Ovary (tissue), 10 donors: ENCODE measurements around the gene ARHGEF12. TPM values are rescaled to one million over a fixed set of nuclear protein-coding genes. Genes with fewer than 3 reads are reported as not detected.
A peak's percentile ranks its signal among the peaks of the same experiment; 100 is the strongest.

ENCODE experiments used
- DNase-seq, 5 donors: peaks; one replicate each; pipeline ENCODE4 v3.0.0-alpha.2; 2019 to 2020
- H3K27ac ChIP-seq, 2 donors: fragments of 200-600 bp; one replicate each; pipeline versions ENCODE4 v1.5.1 to v1.8.0; 2019 to 2022
- H3K27me3 ChIP-seq: fragments of 200-600 bp; one replicate; pipeline ENCODE4 v1.8.0; 2022
- H3K36me3 ChIP-seq: fragments of 200-600 bp; sonication (generic); one replicate; pipeline ENCODE4 v1.5.1; 2019
- H3K4me1 ChIP-seq: one replicate; pipeline ENCODE4 v1.8.1; 2013; ENCODE audit warnings: mild to moderate bottlenecking, moderate library complexity; ENCODE audit not compliant: insufficient read depth
- H3K4me3 ChIP-seq: fragments of 200-600 bp; sonication (generic); one replicate; pipeline ENCODE4 v1.5.1; 2017
- H3K9me3 ChIP-seq, 2 donors: fragments of 200-600 bp in 1 of 2; sonication (generic) in 1 of 2; one replicate each; pipeline versions ENCODE4 v1.5.1 to v1.8.1; 2013 to 2019; ENCODE audit warnings: mild to moderate bottlenecking in 1 of 2, moderate library complexity in 1 of 2
- CTCF ChIP-seq, 3 donors: fragments of 450-650 bp in 2 of 3; fragments of 200-600 bp in 1 of 3; IDR thresholded peaks; one replicate each; pipeline versions ENCODE4 v1.5.1 to v1.8.0; 2016 to 2022; ENCODE audit warnings: antibody characterized with exemption in 3 of 3, mild to moderate bottlenecking in 1 of 3
- EP300 ChIP-seq: sonication (generic); formaldehyde crosslinking; IDR thresholded peaks from one replicate; pipeline ENCODE4 v1.6.1; 2017; ENCODE audit warnings: antibody characterized with exemption
- POLR2A ChIP-seq: fragments of 450-650 bp; IDR thresholded peaks from one replicate; pipeline ENCODE4 v1.6.1; 2017; ENCODE audit warnings: antibody characterized with exemption, mild to moderate bottlenecking, moderate library complexity
- WGBS, 3 donors: extraction: QIAGEN DNeasy Blood & Tissue Kit in 1 of 3; methylation state at CpG; one replicate each; pipeline versions ENCODE4 v1.1.5 to v1.1.7; 2013 to 2017; 5-methylcytosine and 5-hydroxymethylcytosine counted together
- intact Hi-C, 4 donors: fragments of 100-400 bp; cut with DNase I; formaldehyde crosslinking; loops; one replicate each; pipeline versions ENCODE4 v1.11.0 to v1.15.1; 2022 to 2023
- long read RNA-seq, 3 donors: library from polyadenylated mRNA in 2 of 3; unstranded in 2 of 3; transcript quantifications; one replicate each; pipeline ENCODE4 v2.0.0 and lab custom pipeline, GENCODE V29; 2021 to 2026
- polyA plus RNA-seq, 2 donors: library from polyadenylated mRNA; stranded (reverse); fragments of 200-250 nt in 1 of 2; fragments of 350-450 nt in 1 of 2; fragmentation: Illumina TruSeq in 1 of 2; extraction: RNeasy Lipid Tissue Mini Kit (QIAGEN cat#74804) in 1 of 2; gene quantifications; one replicate each; pipeline ENCODE4 v1.2.3, GENCODE V29; 2013 to 2014
- total RNA-seq, 7 donors: library from RNA; depleted of rRNA in 2 of 7; stranded (reverse); fragments of >200 nt in 2 of 7; fragmentation: NEBNext Ultra II Directional in 3 of 7; extraction: Animal tissue kit (Norgen Biotek cat#: 25700) in 3 of 7; gene quantifications; one replicate each; pipeline versions ENCODE4 v1.1.0 to v1.2.4, GENCODE V29; 2016 to 2023
- donor health status: DM: no; HTN: no; CAD: no; lungs with moderate emphysema.
- donor health status: DM: no; HTN: no; CAD: no.
- donor health status: Bipolar disorder and iron deficiency.
- donor health status: DM: yes; HTN: yes; CAD: no.
- donor health status: DM: no; HTN: no; CAD: no.
- donor health status: DM: yes; HTN: yes; CAD: no.

ARHGEF12 gene, protein sequence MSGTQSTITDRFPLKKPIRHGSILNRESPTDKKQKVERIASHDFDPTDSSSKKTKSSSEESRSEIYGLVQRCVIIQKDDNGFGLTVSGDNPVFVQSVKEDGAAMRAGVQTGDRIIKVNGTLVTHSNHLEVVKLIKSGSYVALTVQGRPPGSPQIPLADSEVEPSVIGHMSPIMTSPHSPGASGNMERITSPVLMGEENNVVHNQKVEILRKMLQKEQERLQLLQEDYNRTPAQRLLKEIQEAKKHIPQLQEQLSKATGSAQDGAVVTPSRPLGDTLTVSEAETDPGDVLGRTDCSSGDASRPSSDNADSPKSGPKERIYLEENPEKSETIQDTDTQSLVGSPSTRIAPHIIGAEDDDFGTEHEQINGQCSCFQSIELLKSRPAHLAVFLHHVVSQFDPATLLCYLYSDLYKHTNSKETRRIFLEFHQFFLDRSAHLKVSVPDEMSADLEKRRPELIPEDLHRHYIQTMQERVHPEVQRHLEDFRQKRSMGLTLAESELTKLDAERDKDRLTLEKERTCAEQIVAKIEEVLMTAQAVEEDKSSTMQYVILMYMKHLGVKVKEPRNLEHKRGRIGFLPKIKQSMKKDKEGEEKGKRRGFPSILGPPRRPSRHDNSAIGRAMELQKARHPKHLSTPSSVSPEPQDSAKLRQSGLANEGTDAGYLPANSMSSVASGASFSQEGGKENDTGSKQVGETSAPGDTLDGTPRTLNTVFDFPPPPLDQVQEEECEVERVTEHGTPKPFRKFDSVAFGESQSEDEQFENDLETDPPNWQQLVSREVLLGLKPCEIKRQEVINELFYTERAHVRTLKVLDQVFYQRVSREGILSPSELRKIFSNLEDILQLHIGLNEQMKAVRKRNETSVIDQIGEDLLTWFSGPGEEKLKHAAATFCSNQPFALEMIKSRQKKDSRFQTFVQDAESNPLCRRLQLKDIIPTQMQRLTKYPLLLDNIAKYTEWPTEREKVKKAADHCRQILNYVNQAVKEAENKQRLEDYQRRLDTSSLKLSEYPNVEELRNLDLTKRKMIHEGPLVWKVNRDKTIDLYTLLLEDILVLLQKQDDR (N-terminal part only)
- total RNA-seq: 10 to 100 TPM; 66.0 to 92.9 (median 81.6) TPM
- 10 to 100 TPM; 22.1 to 45.7 TPM for polyA plus RNA-seq
- long read RNA-seq, donor 1, partial matches to known transcripts: 6 of 13 reads
- long read RNA-seq, donor 1, other reads (novel, unspliced or antisense): 7 of 13 reads
- long read RNA-seq, donor 2, full-length matches to known transcripts: 2 of 2 reads
- long read RNA-seq, donor 2, partial matches to known transcripts: 0 of 2 reads
- long read RNA-seq, donor 2, other reads (novel, unspliced or antisense): 0 of 2 reads
- long read RNA-seq, donor 3, partial matches to known transcripts: 4 of 18 reads
- long read RNA-seq, donor 3, other reads (novel, unspliced or antisense): 14 of 18 reads

DNA sequence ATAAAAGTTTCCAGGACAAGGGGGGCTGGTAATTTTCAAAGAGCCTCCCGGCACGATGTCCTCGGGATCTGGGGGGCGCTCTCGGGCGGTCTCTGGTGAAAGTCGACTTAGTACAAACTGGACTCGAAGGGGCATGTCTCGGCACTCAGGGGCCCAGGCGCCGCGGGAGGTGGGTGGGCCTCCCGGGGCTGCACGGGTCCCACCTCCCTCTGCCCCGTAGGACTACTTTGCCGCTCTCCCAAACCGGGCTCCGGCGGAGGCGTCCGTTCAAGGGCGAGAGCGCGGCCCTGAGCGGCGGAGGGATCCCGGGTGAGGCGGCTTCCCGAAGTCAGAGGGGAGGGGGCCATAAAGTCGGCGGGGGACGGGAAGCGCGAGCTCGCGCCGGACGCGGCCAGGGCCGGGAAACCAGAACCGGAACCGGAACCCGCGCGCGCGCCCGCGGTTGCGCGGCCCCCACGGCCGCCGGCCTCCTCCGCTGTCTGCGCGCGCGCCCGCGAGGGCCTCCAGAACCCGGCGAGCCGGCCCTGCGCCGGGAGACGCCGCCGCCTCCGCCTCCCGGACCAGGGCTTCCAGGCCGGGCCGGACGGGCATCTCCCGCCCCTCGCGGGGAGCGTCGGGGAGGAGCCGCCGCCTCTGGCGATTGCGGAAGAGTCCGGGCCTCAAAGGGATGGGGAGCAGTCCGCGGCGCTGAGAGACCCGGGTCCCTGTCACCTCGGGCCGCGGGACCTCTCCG is at the start of gene ARHGEF12:
Gene ARHGEF12 (plus strand): TSS at position 506 of the 733 bp plus-strand sequence. CDS start 831 bp downstream, outside the sequence.
- intact Hi-C loops: loop anchor here in 3 of 4 donors (10.0 kb wide), 1 partner anchor 99 kb away; no protein-coding TSS in a partner anchor
- Histone ChIP-seq H3K36me3 (no peaks in the 10 kb centered on the region), H3K9me3 (no peaks in the 10 kb centered on the region), H3K4me3 (peak within 1 kb of the TSS; percentile 67), H3K27ac (peak within 1 kb of the TSS; percentile 93 to 95), H3K4me1 (peaks cover 5% of the 10 kb centered on the region), H3K27me3 (no peaks in the 10 kb centered on the region)
- WGBS, 3 donors: 0 to 1% (median 0%) methylated on average over 26 to 92 of the region's 92 CpGs
- peak; percentile 97 to 98 (median 98) for DNase-seq
- TF ChIP-seq POLR2A: peak; percentile 84
- peak; percentile 83 for TF ChIP-seq EP300
- peak in 1 of 3 donors; percentile 36 for TF ChIP-seq CTCF (IDR thresholded peaks at IDR 0.05)

DNA sequence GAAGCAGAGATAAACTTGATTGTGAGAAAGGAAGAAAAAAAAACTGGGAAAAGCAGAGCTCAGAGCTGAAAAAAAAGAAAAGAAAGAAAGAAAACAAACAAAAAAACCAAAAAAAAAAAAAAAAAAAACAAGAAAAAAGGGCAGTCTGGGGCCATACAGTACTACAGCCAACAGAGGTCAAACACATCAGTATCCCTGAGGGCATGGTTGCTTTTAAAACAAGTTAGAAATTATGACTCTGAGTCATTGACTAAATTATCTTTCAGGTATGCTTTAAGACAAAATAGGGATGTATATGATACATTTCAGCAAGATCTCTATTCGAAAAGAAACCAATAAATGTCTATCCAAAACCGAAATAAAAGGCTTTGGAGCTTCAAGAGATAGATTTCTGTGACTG is 48.2 kb upstream of the ARHGEF12 start:
- DNase-seq: no peak
- Histone ChIP-seq H3K9me3 (no peaks in the 10 kb centered on the region), H3K27me3 (no peaks in the 10 kb centered on the region), H3K4me3 (no peak overlapping the region), H3K36me3 (no peaks in the 10 kb centered on the region), H3K27ac (no peak overlapping the region), H3K4me1 (no peaks in the 10 kb centered on the region)
- intact Hi-C loops: no loop called here
- 91 to 97% (median 93%) methylated on average over 2 of the region's 2 CpGs for WGBS, 3 donors
- TF ChIP-seq POLR2A: no peak
- no peak for TF ChIP-seq CTCF (IDR thresholded peaks at IDR 0.05)
- TF ChIP-seq EP300: no peak

- Histone ChIP-seq H3K9me3 (no peaks in the 10 kb centered on the region), H3K27me3 (no peaks in the 10 kb centered on the region), H3K4me1 (no peaks in the 10 kb centered on the region), H3K4me3 (no peak overlapping the region), H3K36me3 (no peaks in the 10 kb centered on the region), H3K27ac (no peak overlapping the region)
- 75 to 82% (median 77%) methylated on average over 9 of the region's 9 CpGs for WGBS, 3 donors
- intact Hi-C loops: no loop called here
- no peak for DNase-seq
- TF ChIP-seq POLR2A (no peak), EP300 (no peak), CTCF (IDR thresholded peaks at IDR 0.05) (no peak)
These were observed 46.8 kb upstream of the ARHGEF12 start for GRCh38 chr11:120289426-120289825.
